IPS DF 19.7 (cell line): Measurements from ENCODE around the gene IFNLR1.

ENCODE experiments used
- DNase-seq: peaks from one replicate; pipeline ENCODE4 v3.0.0-alpha.2; 2013; ENCODE audit warnings: low read depth, low spot score

Gene IFNLR1

GRCh38 chr1:24149866-24150233 lies 37.2 kb downstream of the IFNLR1 start:
- DNase-seq = no peak

GRCh38 chr1:24147816-24148215 lies 39.3 kb downstream of the IFNLR1 start:
- DNase-seq = no peak

DNA sequence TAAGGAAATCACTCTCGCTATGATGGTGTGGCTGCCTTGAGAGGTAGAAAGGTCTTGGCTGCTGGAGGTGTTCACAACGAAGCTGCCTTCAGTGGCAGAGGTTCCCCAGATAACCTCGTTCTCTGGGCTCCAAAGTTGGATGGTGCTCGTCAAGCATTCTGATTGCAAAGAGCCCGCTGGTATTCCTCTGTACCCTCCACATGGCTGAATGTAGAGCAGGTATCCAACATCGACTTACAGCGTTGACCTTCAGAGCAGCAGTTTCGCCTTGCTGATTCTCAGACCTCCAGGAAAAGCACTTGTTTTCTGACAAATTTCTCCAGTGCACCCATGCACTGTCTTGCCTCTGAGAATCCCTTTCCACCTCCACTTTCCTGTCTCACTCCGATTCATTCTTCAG lies 39.9 kb downstream of the IFNLR1 start:
- DNase-seq = no peak

DNA sequence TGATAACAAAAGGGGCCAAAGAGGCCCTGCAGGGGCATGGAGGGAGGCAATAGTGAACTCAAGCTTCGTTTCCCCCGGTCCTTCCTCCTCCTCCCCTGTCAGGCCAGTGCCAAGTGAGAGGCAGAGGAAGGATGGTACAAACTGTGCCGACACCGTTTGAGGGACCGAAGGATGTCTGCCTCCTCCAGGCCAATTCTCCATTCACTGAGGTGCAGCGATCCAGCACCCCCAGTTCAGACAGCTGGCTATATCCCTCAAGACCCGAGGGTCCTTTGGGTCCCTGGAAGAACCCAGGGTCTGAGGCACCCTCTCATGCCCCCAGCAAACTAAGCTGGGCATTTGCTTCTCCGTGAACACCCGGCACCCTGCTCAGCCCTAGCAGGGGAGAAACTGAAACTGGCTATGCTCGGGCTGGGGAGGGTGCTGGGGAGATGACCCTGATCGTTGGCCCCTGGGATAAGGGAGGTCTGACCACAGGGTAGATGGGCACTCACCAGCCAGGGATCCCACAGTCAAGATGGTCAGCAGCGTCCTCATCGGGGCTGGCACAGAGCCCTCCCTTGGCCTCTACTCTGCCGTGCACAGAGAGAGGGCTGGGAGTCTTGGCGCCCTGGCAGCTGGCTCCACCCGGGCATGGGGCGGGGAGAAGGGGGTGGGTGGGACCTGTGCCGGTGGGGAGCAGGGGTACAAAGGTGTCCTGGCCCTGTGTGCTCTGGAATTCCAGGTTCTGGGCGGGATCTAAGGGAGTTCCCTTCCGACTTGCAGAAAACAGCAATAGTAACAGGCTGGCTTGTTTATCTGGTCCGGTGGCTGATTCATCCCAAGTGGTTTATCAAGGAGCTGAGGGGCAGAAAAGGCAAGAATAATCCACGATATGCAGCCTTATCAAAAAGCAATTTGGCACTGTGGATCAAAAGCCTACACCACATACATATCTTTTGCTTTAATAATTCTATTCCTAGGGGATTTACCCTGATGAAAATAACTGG lies 44.2 kb downstream of the IFNLR1 start, which contains the start of gene IL22RA1:
Gene IL22RA1 (minus strand): TSS at position 595 of the 989 bp plus-strand sequence. CDS start 58 bp downstream, at position 537.
- DNase-seq = no peak

DNA sequence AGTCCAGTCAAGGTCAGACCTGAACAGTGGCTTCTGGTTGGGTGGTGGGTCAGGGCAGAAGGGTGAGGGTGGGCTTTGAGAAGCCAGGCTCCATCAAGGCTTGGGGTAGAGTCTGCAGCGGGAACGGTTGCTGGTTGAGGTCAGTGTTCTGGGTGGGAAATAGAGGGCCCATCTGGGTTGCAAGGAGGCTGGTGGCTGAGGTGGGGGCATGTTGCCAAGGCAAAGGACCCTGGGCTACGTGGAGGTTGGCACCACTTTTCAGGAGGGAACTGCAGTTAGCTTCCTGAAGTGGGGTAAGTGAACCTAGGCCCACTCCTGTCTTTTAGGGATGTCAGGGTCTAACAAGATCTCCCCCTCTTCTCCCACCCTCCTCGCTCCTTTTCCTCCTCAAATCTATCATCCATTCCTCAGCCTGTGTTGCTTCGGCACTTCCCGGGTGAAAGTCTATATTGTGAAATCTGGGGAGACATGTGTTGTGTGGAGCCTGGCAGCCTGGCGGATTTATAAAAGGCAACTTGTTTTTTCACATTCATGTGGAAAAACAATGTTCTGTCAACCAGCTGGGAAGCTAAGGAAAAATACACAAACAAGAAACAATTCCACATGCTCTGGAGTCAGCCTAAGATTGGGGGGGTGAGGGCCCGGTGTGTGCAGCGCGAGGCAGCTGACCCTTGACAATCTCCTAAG lies 45.6 kb downstream of the IFNLR1 start:
- DNase-seq = no peak

DNA sequence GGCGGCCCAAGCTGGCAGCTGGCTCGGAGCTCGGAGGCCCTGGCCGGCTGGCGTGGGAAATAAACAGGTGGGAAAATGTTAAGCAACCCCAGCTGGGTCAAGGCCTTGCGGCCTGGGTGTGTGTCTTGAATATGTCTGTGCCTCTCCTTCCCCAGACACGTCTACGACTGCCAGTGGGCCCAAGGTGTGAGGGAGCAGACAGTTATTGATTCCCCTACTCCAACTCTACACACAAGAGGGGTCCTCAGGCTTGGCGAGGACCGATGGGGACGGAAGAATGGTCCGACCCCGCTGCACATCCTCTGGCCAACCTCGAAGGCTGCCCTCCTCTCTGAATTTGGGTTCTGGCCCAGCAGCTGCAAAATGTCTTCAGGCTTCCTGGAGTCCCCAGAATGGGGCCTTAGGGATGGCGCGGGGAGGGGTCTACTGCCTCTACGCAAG lies 46.3 kb downstream of the IFNLR1 start:
- DNase-seq = no peak

- DNase-seq = no peak
Observed at GRCh38 chr1:24139841-24140425, 47.2 kb downstream of the IFNLR1 start.

DNA sequence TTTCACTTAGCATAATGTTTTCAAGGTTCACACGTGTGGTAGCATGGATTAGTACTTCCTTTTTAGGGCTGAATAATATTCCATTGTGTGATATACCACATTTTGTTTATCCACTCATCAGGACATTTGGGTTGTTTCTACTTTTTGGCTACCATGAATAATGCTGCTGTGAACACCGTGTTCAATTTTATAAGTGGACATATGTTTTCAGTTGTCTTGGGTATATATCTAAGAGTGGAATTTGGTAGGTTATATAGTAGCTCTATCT lies 47.9 kb downstream of the IFNLR1 start:
- no peak for DNase-seq

- no peak for DNase-seq
Observed at GRCh38 chr1:24138476-24139221, 48.4 kb downstream of the IFNLR1 start.

DNA sequence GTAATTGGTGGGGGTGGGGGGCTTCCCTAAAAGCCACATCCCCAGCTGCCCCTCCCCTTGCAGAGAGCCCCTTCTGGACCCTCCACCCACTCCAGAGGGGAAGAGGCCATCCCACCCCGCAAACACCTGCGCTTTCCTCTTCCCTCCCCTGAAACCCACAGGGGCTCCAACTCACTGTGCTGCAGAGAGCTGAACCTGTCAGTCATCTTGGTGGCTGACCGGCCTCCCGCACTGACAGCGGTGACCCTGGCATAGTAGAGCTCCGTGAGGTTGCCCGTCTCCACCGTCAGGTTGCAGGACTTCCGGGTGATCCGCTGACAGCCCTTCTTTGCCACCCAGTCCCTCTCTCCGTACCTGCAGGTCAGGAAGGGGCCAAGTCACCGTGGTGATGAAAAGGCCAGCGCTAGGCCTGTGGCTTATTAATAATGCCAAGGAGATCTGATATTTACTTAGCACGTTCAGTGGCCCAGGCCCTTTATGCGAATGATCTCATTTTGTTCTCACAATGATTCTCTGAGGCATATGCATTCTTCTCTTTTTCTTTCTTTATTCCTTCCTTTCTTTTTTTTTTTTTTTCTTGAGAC lies 50.0 kb downstream of the IFNLR1 start:
- no peak for DNase-seq

- no peak for DNase-seq
Observed at GRCh38 chr1:24134376-24134775, 52.7 kb downstream of the IFNLR1 start.

GRCh38 chr1:24133819-24134218 lies 53.3 kb downstream of the IFNLR1 start:
- no peak for DNase-seq

- no peak for DNase-seq
Observed at GRCh38 chr1:24130385-24130784, 56.7 kb downstream of the IFNLR1 start.

DNA sequence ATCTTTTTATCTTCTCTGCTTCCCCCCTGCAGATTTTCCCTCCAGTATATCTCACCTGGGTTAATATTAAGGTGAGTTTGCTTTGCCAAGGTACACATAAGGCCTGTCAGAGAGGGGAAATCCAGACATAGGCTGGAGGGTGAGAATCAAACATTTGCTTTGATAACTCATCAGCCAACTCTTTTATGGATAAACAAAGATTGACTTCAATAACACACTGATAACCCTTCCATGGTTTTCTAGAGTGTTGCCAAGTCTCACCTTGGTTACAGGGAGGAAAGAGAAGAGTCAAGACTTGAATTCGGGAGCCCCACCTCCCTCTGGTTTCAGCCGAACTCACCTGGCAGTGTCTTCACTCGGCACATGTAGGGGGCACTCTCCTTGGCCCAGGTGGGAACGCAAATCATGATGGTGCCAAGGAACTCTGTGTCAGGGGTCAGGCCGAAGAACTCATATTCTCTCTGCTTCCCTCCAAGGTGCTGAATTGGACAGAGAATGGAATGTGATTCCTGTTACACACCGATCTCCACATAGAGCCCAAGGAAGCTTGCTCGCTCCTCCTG lies 59.2 kb downstream of the IFNLR1 start:
- DNase-seq = no peak

DNA sequence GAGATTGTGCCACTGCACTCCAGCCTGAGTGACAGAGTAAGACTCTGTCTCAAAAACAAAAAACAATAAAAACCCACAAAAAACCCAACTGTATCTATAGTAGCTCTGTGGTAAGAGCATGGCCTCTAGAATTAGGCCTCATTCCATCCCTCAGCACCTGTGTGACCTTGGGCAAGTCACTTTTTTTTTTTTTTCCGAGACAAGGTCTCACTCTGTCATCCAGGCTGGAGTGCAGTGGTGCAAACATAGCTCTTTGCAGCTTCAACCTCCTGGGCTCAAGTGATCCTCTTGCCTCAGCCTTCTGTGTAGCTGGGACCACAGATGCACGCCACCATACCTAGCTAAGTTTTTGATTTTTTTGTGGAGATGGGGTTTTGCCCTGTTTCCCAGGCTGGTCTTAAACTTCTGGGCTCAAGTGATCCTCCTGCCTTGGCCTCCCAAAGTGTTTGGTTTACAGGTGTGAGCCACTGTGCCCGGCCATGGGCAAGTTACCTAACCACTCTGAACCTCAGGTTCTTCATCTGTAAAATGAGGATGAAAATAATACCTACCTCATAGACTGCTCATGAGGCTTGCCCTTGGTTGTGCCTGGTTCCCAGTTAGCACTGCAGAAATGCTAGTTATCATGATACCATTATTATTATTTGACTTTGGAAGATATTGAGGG lies 59.8 kb downstream of the IFNLR1 start:
- DNase-seq = no peak

DNA sequence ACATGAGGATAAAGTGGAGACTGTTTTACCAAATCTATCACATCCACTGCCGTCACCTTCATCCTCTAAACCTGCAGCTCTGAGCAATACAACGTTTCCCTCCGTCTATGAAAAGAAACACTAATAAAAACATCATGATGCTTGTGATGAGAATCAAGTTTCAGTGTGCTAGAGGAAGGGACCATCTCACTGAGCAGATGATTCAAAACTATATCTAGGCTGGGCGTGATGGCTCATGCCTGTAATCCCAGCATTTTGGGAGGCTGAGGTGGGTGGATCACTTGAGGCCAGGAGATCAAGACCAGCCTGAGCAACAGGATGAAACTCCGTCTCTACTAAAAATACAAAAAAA lies 60.4 kb downstream of the IFNLR1 start:
- no peak for DNase-seq

DNA sequence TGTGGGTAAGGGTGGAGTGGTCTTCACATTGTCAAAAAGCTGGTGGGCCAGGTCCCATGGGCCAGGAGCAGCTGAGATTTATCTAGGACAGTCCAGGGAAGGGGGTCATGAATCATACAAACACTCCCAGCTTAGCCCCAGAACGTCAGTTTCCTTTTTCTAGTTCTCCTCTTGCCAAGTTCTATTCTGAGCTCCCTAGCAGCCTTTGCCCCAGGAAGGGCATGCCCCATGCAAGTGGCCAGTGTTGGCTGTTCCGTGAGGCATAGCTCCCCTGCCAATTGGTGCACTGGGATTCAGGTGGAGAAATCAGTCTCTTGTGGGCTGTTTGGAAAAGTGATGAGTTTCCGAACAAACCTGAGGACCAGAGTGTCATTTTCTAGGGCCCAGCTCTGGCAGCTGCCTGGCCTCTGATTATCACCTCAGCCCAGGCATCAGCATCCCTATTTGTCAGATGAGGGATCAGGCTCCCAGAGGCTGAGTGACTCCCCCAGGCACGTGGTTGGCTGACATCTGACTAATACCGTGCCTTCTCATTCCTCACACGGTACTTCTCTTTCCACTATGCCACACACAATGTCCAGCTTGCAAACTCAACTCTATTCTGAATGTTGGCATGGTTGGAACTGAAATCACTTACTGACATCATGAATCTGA lies 60.9 kb downstream of the IFNLR1 start:
- DNase-seq = no peak

- DNase-seq = no peak
Observed at GRCh38 chr1:24125456-24125855, 61.6 kb downstream of the IFNLR1 start.

- DNase-seq = no peak
Observed at GRCh38 chr1:24124980-24125379, 62.1 kb downstream of the IFNLR1 start.

GRCh38 chr1:24123611-24124010 lies 63.5 kb downstream of the IFNLR1 start:
- DNase-seq = no peak
